ENCODE measurements around the gene XCR1. TPM values are rescaled to one million over a fixed set of nuclear protein-coding genes. Genes with fewer than 3 reads are reported as not detected.

The XCR1 gene
- total and polyA plus RNA-seq, 4 donors: 0.04 to 1.1 (median 0.31) TPM

- ATAC-seq (ENCODE audit: insufficient read depth, low FRiP score) (no peak), DNase-seq (no peak)
- Histone ChIP-seq H3K4me1 (ENCODE audit: control insufficient read depth in 5 of 5, insufficient read depth in 5 of 5, low read length in 5 of 5) (peaks cover 11 to 36% (median 25%) of the 10 kb centered on the region in 5 donors), H3K4me3 (no peak overlapping the region), H3K27ac (ENCODE audit: low read depth in 1 of 2, low read length in 1 of 2) (peak overlapping the region; percentile 55 to 86), H3K36me3 (ENCODE audit: control insufficient read depth in 4 of 4, insufficient read depth in 4 of 4, low read length in 4 of 4) (peaks cover 0 to 2% (median 0%) of the 10 kb centered on the region in 4 donors), H3K27me3 (ENCODE audit: control insufficient read depth in 3 of 3, insufficient read depth in 3 of 3, low read length in 2 of 3) (no peaks in the 10 kb centered on the region), H3K9me3 (ENCODE audit: control insufficient read depth in 4 of 4, insufficient read depth in 3 of 4, low read length in 3 of 4) (no peaks in the 10 kb centered on the region), H3K9ac (ENCODE audit: insufficient read depth in 1 of 2, low read length in 2 of 2) (no peak overlapping the region)
- 62 to 78% methylated on average over 2 of the region's 2 CpGs for WGBS, 2 donors
- no peak for TF ChIP-seq CTCF (IDR thresholded peaks at IDR 0.05; ENCODE audit: control extremely low read depth, extremely low read depth)
Measured at GRCh38 chr3:45992133-45992729, 35.1 kb downstream of the XCR1 start.

- peaks cover 0 to 2% (median 0%) of the 10 kb centered on the region in 4 donors for H3K36me3 ChIP-seq (ENCODE audit: control insufficient read depth in 4 of 4, insufficient read depth in 4 of 4, low read length in 4 of 4)
- TF ChIP-seq CTCF (IDR thresholded peaks at IDR 0.05; ENCODE audit: control extremely low read depth, extremely low read depth): no peak
- peak overlapping the region in 1 of 2 donors; percentile 62 for H3K27ac ChIP-seq (ENCODE audit: low read depth in 1 of 2, low read length in 1 of 2)
- DNase-seq: no peak
- peaks cover 17 to 45% (median 31%) of the 10 kb centered on the region in 5 donors for H3K4me1 ChIP-seq (ENCODE audit: control insufficient read depth in 5 of 5, insufficient read depth in 5 of 5, low read length in 5 of 5)
- H3K9me3 ChIP-seq (ENCODE audit: control insufficient read depth in 4 of 4, insufficient read depth in 3 of 4, low read length in 3 of 4): no peaks in the 10 kb centered on the region
- H3K9ac ChIP-seq (ENCODE audit: insufficient read depth in 1 of 2, low read length in 2 of 2): no peak overlapping the region
- no peak overlapping the region for H3K4me3 ChIP-seq
- no peaks in the 10 kb centered on the region for H3K27me3 ChIP-seq (ENCODE audit: control insufficient read depth in 3 of 3, insufficient read depth in 3 of 3, low read length in 2 of 3)
- no peak for ATAC-seq (ENCODE audit: insufficient read depth, low FRiP score)
- 46 to 72% methylated on average over 6 of the region's 6 CpGs for WGBS, 2 donors
Measured at GRCh38 chr3:45991341-45991740, 35.9 kb downstream of the XCR1 start.

GRCh38 chr3:45990181-45990580 is 37.1 kb downstream of the XCR1 start:
- 65 to 85% methylated on average over 3 of the region's 3 CpGs for whole genome bisulfite sequencing, 2 donors
- peaks cover 23 to 53% (median 42%) of the 10 kb centered on the region in 5 donors for H3K4me1 ChIP-seq (ENCODE audit: control insufficient read depth in 5 of 5, insufficient read depth in 5 of 5, low read length in 5 of 5)

More at GRCh38 chr3:45990181-45990580, 37.1 kb downstream of the XCR1 start:
- Histone ChIP-seq H3K27ac (ENCODE audit: low read depth in 1 of 2, low read length in 1 of 2) (peak overlapping the region in 1 of 2 donors; percentile 84), H3K27me3 (ENCODE audit: control insufficient read depth in 3 of 3, insufficient read depth in 3 of 3, low read length in 2 of 3) (no peaks in the 10 kb centered on the region), H3K9ac (ENCODE audit: insufficient read depth in 1 of 2, low read length in 2 of 2) (no peak overlapping the region), H3K9me3 (ENCODE audit: control insufficient read depth in 4 of 4, insufficient read depth in 3 of 4, low read length in 3 of 4) (no peaks in the 10 kb centered on the region), H3K4me3 (no peak overlapping the region), H3K36me3 (ENCODE audit: control insufficient read depth in 4 of 4, insufficient read depth in 4 of 4, low read length in 4 of 4) (no peaks in the 10 kb centered on the region)
- ATAC-seq (ENCODE audit: insufficient read depth, low FRiP score) (no peak), DNase-seq (peak in 2 of 3 donors; percentile 6 to 22)
- no peak for TF ChIP-seq CTCF (IDR thresholded peaks at IDR 0.05; ENCODE audit: control extremely low read depth, extremely low read depth)

All from lung (tissue), 12 donors.